HG03066 (cell line): Measurements from ENCODE around the gene RABL2B.
"Not testable (repeated sequence)": the region's sequence is repeated elsewhere in the genome, so short reads cannot be mapped to it uniquely, and the experiment has no call there.

Source experiments
- ATAC-seq: cut with Tn5 transposase; IDR thresholded peaks from one replicate; pipeline ENCODE4 v1.9.1; 2021; ENCODE audit warnings: low read depth; ENCODE audit not compliant: unreplicated experiment

Gene RABL2B

DNA sequence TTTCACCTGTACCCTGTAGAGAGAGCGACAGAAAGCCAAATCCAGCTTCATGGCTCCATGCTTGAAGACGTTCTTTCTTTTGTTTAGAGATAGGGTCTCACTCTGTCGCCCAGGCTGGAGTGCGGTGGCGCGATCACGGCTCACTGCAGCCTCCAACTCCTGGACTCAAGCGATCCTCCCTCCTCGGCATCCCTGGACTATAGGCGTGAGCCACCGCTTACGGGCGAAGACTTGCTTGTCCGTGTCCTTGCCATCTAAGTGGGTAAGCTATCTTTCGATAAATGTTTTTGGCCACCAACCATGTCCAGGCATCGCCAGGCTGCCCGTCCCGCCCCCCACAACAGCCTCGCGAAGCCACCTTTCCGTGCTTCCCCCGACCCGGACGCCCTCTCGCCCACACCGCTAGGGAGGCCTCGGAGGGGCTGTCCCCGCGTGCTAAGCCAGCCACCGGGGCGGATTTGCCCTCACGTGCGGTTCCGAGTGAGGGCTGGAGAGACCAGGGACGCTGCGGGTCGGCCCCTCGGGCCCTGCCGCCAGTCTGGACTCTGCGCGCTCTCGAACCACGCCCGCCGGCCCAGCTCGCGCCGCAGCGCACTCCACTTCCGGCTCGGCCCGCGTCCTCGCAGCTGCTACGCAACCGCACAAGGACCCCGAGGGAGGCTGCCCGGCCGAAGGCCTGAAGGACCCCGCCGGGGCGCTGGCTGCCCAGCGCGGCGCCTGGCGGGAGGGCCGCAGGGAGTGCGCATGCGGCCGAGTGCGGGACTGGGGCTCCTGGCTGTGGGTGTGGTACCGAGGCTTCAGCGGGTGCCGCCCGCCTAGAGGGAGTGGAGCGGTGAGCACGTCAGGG is at the start of gene RABL2B:
RABL2B (minus strand) TSS at position 604 of the 847 bp plus-strand sequence. CDS start 1,342 bp downstream, outside the sequence.
- peak; percentile 94 for ATAC-seq

DNA sequence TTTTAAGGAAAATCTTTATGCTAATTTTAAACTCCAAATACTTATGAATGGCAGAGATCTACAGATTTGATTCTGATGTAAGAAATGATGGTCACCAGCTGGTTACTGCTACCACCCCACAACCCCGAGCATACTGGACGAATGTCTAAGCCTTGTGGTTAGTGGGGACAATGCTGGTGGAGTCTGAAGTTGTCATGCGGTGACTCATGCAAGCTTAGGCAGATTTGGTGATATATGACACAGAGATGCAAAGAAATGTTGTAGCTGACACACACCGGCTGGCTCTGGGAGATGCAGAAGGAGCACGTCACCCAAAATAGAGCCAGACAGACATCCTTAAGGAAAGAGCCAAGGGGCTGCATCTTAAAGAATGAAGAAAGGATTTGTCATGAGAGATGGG is 3.5 kb upstream of the RABL2B start:
- ATAC-seq, result not testable (repeated sequence)

DNA sequence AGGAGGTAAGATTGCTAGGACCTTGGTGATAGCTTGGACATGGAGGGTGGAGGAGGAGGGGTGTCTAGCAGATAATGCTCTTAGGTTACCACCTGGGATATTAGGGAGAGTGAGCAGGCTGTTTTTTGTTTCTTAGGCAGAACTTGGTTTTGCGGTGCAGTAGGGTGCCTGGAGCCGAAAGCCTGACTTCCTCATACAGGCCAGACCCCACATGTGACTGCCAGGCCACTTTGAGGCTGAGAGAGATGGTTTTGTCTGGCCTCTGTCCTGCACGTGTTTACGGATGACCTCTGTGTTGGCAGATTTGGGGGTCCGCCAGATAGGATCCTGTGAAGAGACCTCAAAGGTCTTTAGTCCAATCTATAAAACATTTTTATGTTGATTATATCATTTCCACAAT is 1.9 kb upstream of the RABL2B start:
- ATAC-seq, result not testable (repeated sequence)

DNA sequence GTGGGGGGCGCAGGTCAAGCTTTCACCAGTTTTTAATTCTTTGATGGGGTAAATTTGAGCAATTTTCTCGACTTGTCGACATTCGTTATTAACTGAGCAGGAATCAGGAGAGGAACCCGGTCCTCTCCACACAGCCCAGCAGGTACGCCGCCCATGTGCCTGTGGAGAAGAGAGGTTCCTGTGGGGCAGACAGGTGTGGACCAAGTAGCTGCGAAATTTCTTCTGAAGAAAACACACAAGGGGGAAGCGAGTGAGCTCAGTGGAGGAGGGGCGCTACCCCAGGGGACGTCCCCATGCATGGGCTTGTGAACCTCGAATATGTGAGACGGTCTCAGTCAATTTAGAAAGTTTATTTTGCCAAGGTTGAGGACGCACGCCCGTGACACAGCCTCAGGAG is 442 bp upstream of the RABL2B start:
- ATAC-seq, result peak; percentile 27

DNA sequence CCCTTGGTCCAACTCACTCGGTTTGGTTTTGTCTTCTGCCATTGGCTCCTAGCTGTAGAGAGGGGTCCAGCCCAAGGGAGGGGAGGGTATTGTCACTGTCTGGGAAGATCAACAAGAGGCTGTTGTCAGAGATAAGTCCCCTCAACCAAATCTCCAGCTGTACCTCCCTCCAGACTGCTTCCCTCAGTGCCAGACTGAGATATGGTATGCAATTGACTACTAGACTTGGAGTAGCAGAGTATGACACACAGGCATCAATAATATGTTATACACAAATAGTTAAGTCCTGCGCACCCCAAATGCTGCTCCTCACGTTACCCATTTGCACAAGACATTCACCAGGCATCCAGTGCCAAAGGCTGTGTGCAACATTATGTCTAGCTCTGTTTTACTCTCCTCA is 1.2 kb downstream of the RABL2B start:
- ATAC-seq, result not testable (repeated sequence)

DNA sequence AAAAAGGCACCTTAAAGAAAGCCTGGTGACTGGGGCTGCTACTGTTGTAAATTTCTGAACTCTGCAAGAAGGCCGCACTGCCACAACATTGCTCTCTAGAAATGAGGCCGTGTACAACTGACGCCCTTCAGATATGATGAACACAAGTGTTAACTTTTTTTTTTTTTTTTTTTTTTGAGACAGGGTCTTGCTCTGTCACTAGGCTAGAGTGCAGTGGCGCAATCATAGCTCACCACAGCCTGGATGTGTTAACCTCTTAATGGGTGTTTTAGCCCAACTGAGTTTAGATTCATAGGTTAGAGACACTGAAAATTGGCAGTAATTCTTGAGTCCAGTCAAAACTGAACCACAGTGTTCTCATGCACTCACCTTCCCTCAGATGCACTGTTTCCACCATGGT is 3.2 kb downstream of the RABL2B start:
- ATAC-seq, result not testable (repeated sequence)

DNA sequence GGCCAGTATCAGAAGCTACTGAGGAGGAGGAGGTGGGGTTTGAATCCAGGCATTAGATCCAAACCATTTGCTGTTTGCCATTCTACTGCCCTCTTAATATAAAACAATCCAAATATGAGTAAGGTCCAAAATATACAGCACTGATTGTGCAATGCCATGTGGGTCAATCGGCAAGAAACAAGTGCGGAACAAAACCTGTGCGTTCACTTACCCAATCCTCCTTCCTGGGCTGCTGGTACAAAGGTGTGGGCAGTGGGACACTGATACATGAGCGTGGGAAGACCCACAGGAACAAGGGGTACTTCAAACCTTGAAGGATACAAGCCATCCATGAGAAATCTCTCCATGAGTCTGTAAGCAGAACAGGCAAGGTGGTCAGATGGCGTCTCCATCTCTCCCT is 5.8 kb downstream of the RABL2B start:
- not testable (repeated sequence) for ATAC-seq

DNA sequence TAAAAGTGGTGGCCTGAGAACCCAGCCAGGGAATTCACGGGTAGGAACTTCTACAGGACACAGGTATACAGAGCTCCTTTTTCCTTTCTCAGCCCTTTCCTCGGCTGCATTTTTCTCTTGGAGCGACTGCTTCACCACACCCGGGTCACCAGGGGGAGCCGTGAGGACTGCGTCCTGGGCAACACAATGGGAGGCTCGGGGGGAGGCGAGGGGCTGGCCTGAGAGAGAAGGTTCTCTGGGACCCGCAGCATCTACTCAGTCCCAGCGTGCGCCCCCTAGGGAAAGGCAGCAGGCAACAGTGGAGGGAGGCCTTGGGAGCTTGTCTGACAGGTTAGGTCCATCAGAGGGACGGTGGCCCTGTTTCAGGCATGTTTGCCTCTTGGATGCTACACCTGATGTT is 8.3 kb downstream of the RABL2B start:
- not testable (repeated sequence) for ATAC-seq

DNA sequence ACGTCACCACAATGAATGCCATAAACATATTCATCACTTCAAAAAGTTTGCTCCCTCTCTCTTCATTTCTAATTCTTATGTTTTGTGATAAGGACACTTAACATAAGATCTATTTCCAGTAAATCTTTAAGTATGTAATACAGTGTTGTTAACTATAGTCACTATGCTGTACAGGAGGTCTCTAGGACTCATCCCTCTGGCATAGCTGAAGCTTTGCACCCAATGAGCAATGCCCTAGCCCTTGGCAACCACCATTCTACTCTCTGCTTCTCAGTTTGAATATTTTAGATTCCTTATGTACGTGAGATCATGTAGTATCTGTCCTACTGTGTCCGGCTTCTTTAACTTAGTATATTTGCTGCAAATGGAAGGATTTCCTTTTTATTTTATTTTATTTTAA is 19.1 kb downstream of the RABL2B start:
- not testable (repeated sequence) for ATAC-seq

DNA sequence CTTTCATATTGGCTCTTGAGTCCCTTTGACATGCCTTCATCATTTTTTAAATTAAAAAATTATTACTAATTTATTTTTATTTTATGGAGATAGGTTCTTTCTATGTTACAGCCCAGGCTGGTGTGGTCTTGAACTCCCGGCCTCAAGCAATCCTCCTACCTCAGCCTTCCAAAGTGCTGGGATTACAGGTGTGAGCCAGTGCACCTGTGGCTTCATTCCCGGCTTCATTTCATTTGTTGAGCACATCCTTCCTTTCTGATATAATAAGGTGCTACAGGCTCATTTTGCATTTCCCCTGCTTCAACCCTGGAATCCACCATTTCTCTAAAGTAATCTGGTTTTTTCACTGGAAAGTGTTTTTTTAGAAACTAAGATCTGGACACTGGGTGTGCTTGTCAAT is 21.6 kb downstream of the RABL2B start:
- not testable (repeated sequence) for ATAC-seq

DNA sequence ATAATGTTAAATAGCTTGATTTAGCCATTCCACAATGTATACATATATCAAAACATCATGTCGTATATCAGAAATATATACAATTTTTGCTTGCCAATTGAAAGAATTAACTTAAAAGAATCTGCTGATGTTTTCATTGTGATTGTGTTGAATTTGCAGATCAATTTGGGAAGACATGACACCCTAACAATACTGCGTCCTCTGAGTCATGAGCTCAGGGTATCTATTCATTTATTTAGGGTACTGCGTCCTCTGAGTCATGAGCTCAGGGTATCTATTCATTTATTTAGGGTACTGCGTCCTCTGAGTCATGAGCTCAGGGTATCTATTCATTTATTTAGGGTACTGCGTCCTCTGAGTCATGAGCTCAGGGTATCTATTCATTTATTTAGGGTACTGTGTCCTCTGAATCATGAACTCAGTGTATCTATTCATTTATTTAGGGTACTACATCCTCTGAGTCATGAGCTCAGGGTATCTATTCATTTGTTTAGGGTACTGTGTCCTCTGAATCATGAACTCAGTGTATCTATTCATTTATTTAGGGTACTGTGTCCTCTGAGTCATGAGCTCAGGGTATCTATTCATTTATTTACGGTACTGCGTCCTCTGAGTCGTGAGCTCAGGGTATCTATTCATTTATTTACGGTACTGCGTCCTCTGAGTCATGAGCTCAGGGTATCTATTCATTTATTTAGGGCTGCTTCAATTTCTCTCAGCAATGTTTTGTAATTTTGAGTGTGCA is 23.7 kb downstream of the RABL2B start:
- not testable (repeated sequence) for ATAC-seq

DNA sequence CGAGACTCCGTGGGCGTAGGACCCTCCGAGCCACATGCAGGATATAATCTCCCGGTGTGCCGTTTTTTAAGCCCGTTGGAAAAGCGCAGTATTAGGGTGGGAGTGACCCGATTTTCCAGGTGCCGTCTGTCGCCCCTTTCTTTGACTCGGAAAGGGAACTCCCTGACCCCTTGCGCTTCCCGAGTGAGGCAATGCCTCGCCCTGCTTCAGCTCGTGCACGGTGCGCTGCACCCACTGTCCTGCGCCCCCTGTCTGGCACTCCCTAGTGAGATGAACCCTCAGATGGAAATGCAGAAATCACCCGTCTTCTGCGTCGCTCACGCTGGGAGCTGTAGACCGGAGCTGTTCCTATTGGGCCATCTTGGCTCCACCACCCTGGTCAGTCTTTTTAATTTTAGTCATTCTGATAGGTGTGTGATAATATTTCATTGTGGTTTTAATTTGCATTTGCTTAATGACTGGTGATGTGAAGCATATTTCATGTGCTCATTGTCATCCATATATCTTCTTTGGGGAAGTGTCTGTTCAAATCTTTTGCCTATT is 26.4 kb downstream of the RABL2B start:
- ATAC-seq, result not testable (repeated sequence)

DNA sequence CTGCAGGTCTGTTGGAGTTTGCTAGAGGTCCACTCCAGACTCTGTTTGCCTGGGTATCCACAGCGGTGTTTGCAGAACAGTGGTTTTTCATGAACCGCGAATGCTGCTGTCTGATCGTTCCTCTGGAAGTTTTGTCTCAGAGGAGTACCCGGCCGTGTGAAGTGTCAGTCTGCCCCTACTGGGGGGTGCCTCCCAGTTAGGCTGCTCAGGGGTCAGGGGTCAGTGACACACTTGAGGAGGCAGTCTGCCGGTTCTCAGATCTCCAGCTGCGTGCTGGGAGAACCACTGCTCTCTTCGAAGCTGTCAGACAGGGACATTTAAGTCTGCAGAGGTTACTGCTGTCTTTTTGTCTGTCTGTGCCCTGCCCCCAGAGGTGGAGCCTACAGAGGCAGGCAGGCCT is 27.0 kb downstream of the RABL2B start:
- ATAC-seq, result not testable (repeated sequence)

DNA sequence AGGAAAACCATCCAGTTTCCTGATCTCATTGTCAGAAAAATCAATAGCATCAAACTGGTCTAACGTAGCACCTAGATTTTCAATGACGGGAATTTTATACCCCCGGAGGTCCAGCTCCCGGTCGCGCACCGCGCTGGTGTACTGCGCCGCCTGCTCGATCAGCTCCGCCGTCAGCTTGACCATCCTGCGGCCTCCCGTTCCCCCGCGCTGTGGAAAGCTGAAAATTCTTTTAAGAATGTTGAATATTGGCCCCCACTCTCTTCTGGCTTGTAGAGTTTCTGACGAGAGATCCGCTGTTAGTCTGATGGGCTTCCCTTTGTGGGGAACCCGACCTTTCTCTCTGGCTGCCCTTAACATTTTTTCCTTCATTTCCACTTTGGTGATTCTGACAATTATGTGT is 28.2 kb downstream of the RABL2B start:
- ATAC-seq, result not testable (repeated sequence)

DNA sequence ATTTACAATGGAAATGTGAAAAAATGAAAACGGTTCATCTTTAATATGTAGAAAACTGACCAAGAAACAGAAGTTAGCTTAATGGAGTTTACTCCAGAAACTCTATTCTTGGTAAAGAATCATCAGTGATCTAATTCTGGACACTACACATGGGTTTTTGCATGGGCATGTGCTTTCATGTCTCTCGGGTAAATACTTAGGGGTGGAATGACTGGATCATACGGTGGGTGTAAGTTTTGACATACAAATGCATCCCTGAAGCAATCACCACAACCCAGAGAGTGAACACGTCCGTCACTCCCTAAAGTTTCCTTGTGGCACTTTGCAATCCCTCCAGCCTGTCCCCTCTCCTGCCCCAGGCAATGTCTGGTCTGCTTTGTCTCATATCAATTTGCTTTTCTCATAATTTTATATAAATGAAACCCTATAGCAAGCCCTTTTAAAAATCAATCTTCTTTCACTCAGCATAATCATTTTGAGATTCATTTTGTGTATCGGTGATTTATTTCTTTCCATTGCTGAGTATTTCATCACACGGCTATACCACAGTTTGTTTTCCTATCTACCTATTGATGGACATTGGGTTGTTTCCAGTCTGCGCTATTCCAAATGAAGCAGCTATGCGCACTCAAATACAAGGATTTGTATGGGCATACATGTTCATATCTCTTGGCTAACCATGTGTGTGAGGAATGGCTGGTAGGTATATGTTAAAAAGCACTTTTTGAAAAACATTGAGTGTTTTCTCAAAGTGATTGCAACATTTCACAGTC is 33.9 kb downstream of the RABL2B start:
- not testable (repeated sequence) for ATAC-seq

DNA sequence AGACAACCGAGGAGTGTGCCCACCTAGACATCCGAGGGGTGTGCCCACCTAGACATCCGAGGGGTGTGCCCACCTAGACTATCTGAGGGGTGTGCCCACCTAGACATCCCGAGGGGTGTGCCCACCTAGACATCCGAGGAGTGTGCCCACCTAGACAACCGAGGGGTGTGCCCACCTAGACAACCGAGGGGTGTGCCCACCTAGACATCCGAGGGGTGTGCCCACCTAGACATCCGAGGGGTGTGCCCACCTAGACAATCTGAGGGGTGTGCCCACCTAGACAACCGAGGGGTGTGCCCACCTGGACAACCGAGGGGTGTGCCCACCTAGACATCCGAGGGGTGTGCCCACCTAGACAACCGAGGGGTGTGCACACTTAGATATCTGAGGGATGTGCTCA is 34.8 kb downstream of the RABL2B start:
- ATAC-seq, result not testable (repeated sequence)

DNA sequence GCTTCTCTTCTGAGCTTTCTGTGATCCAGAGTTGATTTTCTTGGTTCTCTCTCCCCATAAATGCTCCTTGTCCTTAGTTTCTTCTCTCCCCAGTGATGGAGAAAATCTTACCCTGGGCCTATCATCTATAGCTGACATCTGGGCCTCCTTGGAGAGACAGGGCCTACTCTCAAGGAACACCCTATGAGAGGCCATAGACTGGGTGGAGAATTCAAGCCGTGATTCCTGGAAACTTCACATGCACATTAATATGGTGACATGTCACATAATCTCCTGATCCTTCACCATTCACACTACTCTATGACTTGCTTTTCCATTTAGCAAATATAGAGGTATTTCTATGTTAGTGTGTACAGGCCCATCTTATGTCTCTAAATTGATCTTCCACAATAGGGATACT is 35.9 kb downstream of the RABL2B start:
- not testable (repeated sequence) for ATAC-seq

DNA sequence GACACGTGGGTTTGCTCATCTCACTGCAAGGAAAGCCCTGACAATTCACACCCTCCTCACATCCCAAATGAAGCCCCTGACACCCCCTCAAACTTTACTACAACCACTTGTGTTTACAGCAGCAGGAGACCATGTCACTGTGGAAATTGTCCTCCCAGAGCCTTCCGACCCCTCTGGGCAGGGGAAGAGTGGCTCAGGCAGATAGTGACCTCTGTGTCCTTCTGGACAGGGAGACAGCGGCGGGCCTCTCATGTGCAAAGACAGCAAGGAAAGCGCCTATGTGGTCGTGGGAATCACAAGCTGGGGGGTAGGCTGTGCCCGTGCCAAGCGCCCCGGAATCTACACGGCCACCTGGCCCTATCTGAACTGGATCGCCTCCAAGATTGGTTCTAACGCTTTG is 39.0 kb downstream of the RABL2B start:
- not testable (repeated sequence) for ATAC-seq

DNA sequence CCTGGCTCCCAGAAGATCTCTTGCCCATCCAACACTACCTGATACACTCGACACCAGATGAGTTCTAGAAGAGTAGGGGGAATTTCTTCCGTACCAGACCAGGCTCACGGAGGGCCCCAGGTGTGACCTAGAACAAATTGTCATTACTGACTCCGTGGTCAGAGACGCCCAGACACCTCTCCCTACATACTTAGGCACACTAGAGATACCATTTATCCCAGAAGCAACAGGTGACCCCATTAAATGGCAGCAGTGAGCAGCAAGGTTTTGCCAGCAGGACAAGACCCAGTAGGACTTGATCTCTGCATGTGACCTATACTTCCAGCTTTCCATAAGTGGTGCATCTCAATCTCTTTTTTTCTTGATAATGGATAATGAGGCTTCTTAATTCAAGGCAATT is 42.7 kb downstream of the RABL2B start:
- ATAC-seq, result not testable (repeated sequence)

DNA sequence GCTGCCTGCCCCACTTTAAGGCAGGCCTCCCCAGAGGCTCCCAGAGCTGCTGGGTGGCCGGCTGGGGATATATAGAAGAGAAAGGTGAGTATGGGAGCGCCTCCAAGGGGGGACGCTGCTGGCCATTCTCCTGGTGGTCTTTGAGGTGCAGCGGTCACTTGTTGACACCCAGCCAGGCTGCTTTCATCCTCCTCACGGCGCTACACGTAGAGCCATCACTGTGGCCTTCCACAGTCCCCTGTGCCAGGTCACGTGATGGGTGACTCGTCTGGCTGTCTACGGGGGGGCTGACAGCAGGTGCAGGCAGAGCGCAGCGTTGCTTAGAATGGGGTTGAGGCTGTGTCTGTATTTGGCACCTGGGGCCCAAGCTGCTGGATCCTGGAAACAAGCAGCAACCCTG is 43.5 kb downstream of the RABL2B start:
- no peak for ATAC-seq

DNA sequence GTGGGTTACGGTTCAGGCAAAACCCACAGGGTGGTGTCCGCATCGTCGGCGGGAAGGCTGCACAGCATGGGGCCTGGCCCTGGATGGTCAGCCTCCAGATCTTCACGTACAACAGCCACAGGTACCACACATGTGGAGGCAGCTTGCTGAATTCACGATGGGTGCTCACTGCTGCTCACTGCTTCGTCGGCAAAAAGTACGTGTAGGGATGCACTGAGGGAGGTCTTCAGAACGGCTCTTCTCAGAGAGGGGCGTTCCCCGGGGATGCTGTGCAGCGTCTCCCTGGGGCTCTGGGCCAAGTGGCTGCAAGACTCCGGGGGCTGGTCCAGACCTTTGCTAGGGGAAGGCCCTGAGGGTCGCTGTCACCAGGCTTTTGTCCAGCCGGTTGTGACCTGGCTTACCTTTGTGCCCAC is 44.2 kb downstream of the RABL2B start:
- no peak for ATAC-seq
